ENCODE data around the gene ILF2.
"Not testable (repeated sequence)": the region's sequence is repeated elsewhere in the genome, so short reads cannot be mapped to it uniquely, and the experiment has no call there.

Gene ILF2

GRCh38 chr1:153679337-153680119, 8.7 kb upstream of the ILF2 start:
- DNase-seq: no peak

- DNase-seq: no peak
These were observed 7.9 kb upstream of the ILF2 start, which contains the start of gene NPR1 for GRCh38 chr1:153678519-153679336. TSS of gene NPR1 (plus strand) at chr1:153678688. CDS start at chr1:153679109, 421 bp downstream.

GRCh38 chr1:153677718-153678518, 7.1 kb upstream of the ILF2 start:
- no peak for DNase-seq

GRCh38 chr1:153673511-153673910, 2.7 kb upstream of the ILF2 start:
- no peak for DNase-seq

GRCh38 chr1:153671628-153672353, 998 bp upstream of the ILF2 start:
- not testable (repeated sequence) for DNase-seq

GRCh38 chr1:153670257-153670858, 435 bp downstream of the ILF2 start:
- no peak for DNase-seq

GRCh38 chr1:153669606-153670005, 1.2 kb downstream of the ILF2 start:
- DNase-seq: no peak

GRCh38 chr1:153668672-153669071, 2.1 kb downstream of the ILF2 start:
- not testable (repeated sequence) for DNase-seq

- no peak for DNase-seq
These were observed 3.4 kb downstream of the ILF2 start for GRCh38 chr1:153667439-153667838.

GRCh38 chr1:153663211-153663610, 7.6 kb downstream of the ILF2 start:
- no peak for DNase-seq

- no peak for DNase-seq
These were observed 8.5 kb downstream of the ILF2 start for GRCh38 chr1:153662269-153662668.

GRCh38 chr1:153661111-153661708, 9.6 kb downstream of the ILF2 start:
- DNase-seq: no peak

GRCh38 chr1:153659656-153660055, 11.1 kb downstream of the ILF2 start:
- DNase-seq: no peak

- no peak for DNase-seq
These were observed 11.6 kb downstream of the ILF2 start for GRCh38 chr1:153659175-153659534.

GRCh38 chr1:153658400-153659174, 12.2 kb downstream of the ILF2 start, which contains the start of gene SNAPIN:
TSS of gene SNAPIN (plus strand) at chr1:153658703. CDS start at chr1:153658744, 41 bp downstream.
- DNase-seq: peak; percentile 46 to 88

GRCh38 chr1:153655333-153655732, 15.5 kb downstream of the ILF2 start:
- DNase-seq: no peak

GRCh38 chr1:153652805-153653500, 17.8 kb downstream of the ILF2 start:
- no peak for DNase-seq

- DNase-seq: no peak
These were observed 19.0 kb downstream of the ILF2 start for GRCh38 chr1:153651771-153652170.

- DNase-seq: peak in 1 of 2 experiments; percentile 32
These were observed 20.9 kb downstream of the ILF2 start for GRCh38 chr1:153649863-153650235.

Measured in cerebellar nuclear complex (tissue), 1 donor.